Heart left ventricle (tissue), 13 donors: Measurements from ENCODE around the gene HDAC4.

ENCODE experiments used
- CTCF ChIP-seq, 12 donors: fragments of 200-600 bp; sonication (generic) in 4 of 12; IDR thresholded peaks; one replicate each; pipeline versions ENCODE4 v1.5.0 to v1.8.0; 2018 to 2022; ENCODE audit warnings: antibody characterized with exemption in 12 of 12, mild to moderate bottlenecking in 5 of 12
- POLR2A ChIP-seq, 2 donors: fragments of 450-650 bp; IDR thresholded peaks; one replicate each; pipeline ENCODE4 v1.6.1; 2017; ENCODE audit warnings: antibody characterized with exemption in 2 of 2, mild to moderate bottlenecking in 2 of 2, moderate library complexity in 2 of 2
- donor health status: ischemic (EF 13 %, LVEDD 7.1; RV severe dilation, severe dysfunction).
- donor health status: DM: no; HTN: yes; CAD: no.
- donor health status: DM: no; HTN: no; CAD: no.
- donor health status: ischemic (EF 25% LVEDD 6.9; RV normal size, moderate dysfunction).
- donor health status: ischemic (EF 25% LVEDD 5.7; RV mildly dilated, moderate dysfunction).
- donor health status: ischemic (EF 35%, LVEDD 5.7; RV mildly dilated, moderate dysfunction).
- donor health status: nonischemic (EF 11% LVEDD 7.7; RV severe dilation, severe dysfunction).
- donor health status: DM: yes; HTN: yes; CAD: no.
- donor health status: PGD.
- donor health status: ischemic (EF 29% LVEDD 5.4; RV normal size, mild dysfunction).
- donor health status: nonischemic (EF 23%, LVEDD 6.1; RV moderate dilation, normal function).

DNA sequence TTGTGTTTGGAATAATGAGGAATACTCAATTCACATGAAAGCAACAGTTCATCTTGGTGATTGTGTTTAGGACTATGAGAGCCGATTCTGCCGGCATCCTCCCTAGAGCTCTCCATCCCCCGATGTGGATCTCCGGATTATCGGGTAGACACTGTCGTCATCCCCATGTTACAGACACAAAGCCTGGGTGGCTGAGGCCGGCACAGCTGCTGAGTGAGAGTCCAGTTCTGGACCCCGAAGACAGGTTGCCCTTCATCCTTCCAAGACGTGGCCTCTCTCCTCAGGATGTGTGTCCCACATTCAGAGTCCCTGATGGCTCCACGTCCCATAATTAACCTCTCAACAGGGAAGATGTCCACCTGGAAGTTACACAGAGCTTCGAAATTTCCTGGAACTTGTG is 129.3 kb downstream of the HDAC4 start:
- TF ChIP-seq CTCF (IDR thresholded peaks at IDR 0.05) = no peak
- TF ChIP-seq POLR2A (IDR thresholded peaks at IDR 0.05) = no peak
